ENCODE data around the gene LY86.

Gene LY86

DNA sequence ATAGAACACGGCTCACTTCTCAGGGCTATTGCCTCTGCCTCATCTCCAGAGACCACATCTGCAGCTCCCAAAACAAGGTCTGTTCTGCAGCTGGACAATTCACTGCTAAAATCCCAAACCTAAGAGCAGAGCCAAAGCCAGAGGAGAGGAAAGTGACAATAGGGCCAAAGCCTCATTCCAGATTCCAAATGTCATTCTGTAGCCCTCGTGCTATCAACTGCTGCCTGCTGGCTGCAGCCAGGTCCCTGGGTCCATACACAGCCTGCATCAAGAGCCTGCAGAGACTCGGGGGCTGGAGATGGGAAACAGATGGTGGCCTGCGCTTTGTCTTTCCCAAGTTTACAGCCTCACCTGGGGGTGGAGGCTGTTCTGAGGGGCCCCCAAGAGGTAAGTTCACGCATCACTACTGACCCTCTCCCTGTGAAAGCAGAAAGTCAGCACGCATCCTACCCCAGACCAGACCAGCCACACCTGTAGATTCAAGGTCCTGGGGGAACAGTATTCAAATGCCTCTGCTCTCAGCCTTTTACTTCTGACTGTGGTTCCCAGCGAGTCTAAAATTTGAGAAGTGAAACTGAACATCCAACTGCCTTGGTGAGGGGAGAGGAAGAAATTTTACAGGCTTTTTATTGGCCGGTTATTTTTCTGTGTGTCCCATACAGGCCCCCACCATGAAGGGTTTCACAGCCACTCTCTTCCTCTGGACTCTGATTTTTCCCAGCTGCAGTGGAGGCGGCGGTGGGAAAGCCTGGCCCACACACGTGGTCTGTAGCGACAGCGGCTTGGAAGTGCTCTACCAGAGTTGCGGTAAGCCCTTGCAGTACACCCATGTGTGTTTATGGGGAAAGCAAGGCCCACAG is at the start of gene LY86:
Gene LY86, plus strand, starts transcription at position 657 of the 860 bp plus-strand sequence. Its CDS starts 15 bp downstream, at position 672.
- DNase-seq = no peak

- no peak for DNase-seq
Observed at GRCh38 chr6:6539036-6539435, 49.5 kb upstream of the LY86 start.

GRCh38 chr6:6542357-6542756 is 46.2 kb upstream of the LY86 start:
- DNase-seq = no peak

DNA sequence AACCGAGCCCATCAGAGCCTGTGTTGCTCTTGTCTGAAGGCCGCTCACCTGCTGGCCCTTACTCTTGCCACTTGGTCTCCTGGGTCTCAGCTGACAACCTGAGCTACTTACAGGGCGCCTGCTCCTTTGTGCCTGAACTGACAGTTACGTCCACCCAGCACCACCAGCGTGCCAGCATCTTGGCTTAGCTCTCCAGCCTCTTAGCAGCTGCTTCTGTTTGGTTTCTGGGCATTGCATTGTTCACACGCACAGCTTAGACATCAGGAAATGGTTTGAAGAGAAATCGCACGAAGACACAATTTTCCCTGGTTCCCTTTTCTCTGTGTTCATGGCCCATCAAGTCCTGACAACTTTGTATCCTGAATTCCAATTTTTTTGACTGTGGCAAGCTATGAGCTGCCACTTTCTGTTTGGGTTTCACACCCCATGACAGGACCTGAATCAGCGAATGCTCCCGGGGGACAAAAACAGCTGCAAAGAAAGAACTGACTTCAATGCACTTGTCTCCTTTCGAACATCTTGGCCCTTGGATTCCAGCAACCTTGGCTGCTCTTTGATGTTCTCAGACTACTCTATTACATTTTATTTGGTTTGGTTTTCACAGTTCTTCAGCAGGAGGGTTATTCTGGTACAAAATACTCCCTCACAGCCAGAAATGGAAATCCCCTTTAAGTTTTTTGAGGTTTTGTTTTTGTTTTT is 45.2 kb upstream of the LY86 start:
- DNase-seq = no peak

GRCh38 chr6:6545616-6546317 is 42.8 kb upstream of the LY86 start:
- DNase-seq = no peak

DNA sequence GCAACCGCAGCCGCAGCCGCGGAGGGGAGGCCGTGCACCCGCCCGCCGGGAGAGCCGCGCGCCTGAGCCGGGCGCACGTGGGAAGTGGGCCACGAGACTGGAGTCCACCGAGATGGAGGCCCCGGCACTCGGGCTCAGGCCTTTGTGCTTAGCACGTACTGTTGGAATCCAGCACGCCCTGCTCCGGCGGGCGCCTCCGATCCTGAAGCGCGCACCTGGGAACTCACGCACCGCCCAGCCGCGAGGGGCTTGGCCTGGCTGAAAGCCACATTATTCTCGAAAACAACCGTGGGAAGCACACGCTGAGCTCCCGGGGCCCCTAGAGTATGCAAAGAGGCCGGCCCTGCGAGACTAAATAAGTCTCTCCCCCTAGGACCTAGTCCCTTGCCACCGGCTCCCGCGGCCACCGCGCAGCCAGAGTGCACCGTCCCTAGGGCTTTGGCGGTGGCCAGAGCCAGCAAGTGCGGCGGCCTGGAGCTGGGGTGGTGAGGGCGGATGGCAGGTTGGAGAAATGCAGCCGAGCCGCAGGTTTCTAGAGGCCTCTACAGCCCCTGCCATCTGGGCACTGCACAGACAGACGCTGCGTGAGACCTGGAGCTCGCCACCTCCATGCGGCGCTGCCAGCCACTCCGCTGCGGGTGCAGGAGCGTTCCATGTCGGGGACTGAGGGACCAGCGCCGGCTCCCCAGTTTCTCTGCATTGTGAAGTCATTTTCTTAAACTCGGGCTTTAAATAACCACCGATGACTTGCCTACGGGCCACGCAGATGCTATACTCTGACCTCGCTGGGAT is 42.0 kb upstream of the LY86 start:
- no peak for DNase-seq

DNA sequence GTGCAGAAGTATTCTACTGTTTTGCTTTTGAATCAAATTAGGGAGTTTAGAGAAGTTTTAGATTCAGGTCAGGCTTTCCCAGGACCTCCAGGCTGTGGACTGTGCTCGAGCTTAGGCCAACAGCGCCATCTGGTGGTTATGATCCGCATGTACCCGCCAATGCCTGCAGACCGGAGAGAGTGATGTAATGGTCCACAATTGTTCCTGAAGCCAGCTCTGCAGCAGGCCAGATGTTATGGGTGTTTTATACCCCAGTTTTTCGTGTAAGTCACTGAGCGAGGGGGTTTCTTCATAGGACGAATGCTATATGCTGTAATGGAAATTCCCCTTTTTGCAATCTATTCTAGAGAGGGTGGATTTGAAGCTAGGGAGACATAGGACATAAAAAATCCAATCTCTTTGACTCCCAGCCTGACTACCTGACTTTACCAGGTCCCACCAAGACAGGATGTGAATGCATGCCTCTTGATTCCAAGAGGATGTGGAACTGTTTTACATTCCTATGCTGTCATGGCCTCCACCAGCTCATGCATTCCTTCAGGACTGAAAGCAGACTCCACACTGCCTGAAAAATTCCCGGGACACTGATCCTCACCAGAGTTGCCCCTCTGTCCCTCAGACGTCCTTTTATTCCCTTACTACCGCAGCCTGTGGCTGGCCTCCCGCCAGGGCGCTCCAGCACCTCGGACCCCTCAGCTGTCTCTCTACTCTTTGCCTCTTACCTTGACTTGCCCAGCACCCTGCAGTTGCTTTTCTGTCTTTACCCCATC is 41.2 kb upstream of the LY86 start:
- peak; percentile 69 for DNase-seq

- DNase-seq = no peak
Observed at GRCh38 chr6:6556161-6556737, 32.3 kb upstream of the LY86 start.

DNA sequence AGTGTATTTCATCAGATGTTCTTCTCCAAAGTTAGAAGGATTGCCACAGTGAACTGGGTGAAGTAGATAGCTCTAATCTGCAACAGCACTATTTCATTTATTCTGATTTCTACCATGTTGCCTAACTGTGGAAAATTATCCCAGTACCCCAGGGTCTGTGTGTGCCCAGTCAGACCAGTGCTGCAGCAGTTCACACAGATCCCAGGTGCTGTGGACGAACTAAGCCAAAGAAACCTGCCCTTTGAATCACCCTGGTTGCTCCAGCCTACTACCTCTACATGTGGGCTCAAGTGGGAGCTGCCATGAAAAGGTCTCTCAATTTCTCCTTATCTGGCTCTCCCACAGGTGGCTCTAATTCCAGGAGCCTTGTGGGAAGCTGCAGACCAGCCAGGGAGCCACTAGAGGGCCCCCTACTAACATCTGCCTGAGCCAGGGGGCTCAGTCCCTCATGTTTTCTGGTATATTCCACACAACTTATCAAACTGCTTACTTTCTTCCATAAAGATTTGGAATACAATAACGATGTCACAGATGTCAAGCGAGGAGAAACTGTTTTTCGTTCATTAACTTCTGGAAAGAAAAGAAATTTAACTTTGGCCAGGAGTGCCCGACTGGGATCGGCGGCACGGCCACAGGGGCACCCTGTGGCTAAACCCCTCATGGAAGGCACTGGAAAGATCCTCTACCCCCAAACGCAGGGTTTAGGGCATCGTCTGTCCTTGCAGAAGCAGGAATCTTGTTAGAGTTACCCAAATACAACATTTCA is 31.6 kb upstream of the LY86 start:
- peak; percentile 34 for DNase-seq

DNA sequence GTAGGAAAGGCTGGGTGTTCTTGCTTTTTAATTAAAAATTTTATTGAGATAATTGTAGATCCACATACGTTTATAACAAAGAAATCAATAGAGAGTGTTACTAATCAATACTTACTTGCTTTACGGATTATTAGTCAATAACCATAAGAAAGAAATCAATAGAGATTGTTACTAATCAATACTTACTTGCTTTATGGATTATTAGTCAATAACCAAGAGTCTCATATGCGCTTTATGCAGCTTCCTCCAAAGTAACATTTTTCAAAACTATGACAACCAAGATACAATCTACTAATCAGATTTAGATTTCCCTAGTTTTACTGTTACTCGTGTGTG is 31.0 kb upstream of the LY86 start:
- no peak for DNase-seq

DNA sequence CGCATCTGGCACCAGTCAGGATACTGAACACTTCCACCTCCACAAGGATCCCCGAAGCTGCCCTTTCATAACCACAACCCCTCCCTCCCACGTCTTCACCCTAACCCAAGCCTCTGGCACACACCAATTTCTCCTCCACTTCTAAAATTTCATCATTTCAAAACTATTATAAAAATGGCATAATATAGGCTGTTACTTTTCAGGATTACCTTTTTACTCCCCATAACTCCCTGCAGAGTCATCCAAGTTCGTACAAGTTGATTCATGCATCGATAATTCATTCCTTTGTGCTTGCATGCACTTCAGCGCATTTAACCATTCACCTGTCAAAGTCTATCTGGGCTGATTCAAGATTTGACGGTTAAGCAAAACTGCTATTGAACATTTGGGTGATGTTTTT is 30.6 kb upstream of the LY86 start:
- no peak for DNase-seq

DNA sequence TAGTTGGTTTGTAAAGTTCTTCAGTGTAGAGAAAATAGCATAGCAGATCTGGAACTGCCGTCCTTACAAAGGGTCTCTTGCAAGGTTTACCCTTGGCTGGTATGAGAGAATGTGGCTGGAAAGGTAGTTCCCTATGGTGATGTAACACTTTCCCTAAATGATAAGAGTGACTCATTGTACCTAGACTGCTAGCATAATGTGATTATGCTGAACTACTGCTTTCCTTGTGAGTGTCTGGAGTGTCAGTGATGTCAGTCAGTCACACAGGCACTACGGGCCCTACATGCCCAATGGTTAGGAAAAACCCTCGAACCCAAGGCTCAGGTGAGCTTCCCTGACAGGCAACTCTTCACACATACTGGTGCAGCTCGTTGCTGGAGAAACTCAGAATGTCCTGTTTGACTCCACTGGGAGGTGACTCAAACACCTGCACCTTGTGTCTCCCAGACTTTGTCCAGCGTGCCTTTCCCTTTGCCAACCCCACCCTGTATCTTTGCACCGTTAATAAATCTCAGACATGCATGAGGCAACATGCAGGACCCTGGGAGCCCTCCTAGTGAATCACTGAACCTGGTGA is 28.4 kb upstream of the LY86 start:
- no peak for DNase-seq

- no peak for DNase-seq
Observed at GRCh38 chr6:6560909-6561308, 27.6 kb upstream of the LY86 start.

- DNase-seq = no peak
Observed at GRCh38 chr6:6564154-6564553, 24.4 kb upstream of the LY86 start.

GRCh38 chr6:6565069-6565468 is 23.5 kb upstream of the LY86 start:
- no peak for DNase-seq

- DNase-seq = no peak
Observed at GRCh38 chr6:6565488-6565887, 23.0 kb upstream of the LY86 start.

DNA sequence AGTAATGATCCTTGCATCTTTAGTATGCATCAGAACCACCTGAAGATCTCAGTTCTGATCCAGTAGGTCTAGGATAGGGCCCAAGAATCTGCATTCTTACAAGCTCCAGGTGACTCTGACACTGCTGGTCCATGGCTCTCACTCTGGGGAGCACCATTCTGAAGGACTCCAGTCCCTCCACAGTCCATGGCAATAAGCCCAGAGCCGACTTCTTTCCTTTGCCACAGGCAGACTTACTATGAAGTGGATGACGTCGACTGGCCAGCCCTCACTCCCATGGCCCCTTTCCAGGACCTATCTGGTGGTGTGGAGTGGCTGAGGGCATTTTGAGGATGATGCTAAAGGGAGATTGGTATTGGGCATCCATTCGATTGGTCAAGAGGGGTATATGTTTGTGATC is 21.8 kb upstream of the LY86 start:
- no peak for DNase-seq

GRCh38 chr6:6569096-6569810 is 19.3 kb upstream of the LY86 start:
- DNase-seq = no peak

DNA sequence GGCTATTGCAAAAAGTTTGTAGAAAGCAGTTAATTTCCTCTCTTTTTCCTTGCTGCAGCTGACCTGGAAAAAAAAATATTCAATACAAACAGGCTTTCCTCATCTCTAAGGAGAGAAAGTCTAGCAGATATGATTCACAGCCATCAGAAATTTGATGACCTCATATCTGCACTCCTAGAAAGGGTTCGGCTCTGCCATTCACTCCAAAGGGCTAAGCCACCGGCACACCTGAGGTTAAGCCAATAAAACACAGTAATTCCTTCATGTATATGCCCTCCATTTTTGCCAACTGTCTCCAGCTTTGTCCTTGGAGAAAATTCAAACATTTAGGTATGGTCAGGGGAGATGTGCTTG is 18.7 kb upstream of the LY86 start:
- DNase-seq = no peak

Data from EL (cell line).